ENCODE data around the gene GIGYF2. TPM values are rescaled to one million over a fixed set of nuclear protein-coding genes. Genes with fewer than 3 reads are reported as not detected.

GIGYF2 gene
- total and polyA plus RNA-seq, 2 of the 4 experiments (the other 2 are of a cell fraction): 14.7 to 66.0 TPM

- H3K9ac ChIP-seq (ENCODE audit: low read depth, low read length): no peak overlapping the region
- CTCF ChIA-PET: interaction anchor here (0.5 to 1.2 kb wide), 2 partner anchors 9 to 31 kb away, joined by 3 read pairs; no protein-coding TSS in a partner anchor
- no peak overlapping the region for H2BK20ac ChIP-seq (ENCODE audit: low read depth, low read length)
- no peak overlapping the region for H2BK15ac ChIP-seq (ENCODE audit: low read depth, low read length)
- no peak overlapping the region for H3K14ac ChIP-seq (replicated peaks; ENCODE audit: low read depth, low read length)
- H3K4me3 ChIP-seq (ENCODE audit: insufficient read depth, low read depth, low read length): no peak overlapping the region
- no peak overlapping the region for H3K4ac ChIP-seq (ENCODE audit: low read depth, low read length)
- no peak overlapping the region for H4K91ac ChIP-seq (ENCODE audit: insufficient read depth, low read depth, low read length)
- H2BK120ac ChIP-seq (ENCODE audit: low read depth, low read length): no peak overlapping the region
- no peak overlapping the region for H4K5ac ChIP-seq (ENCODE audit: low read depth, low read length)
- no peak overlapping the region for H4K8ac ChIP-seq (ENCODE audit: low read depth in 2 of 2, low read length in 2 of 2)
- H2BK5ac ChIP-seq (ENCODE audit: low read depth, low read length, poor library complexity, severe bottlenecking): no peak overlapping the region
- no peak overlapping the region for H3K18ac ChIP-seq (ENCODE audit: low read depth, low read length)
- no peaks in the 10 kb centered on the region for H3K9me1 ChIP-seq (ENCODE audit: insufficient read depth, low read length)
- H3K9me3 ChIP-seq (ENCODE audit: control insufficient read depth, insufficient read depth, low read length): no peaks in the 10 kb centered on the region
- no peak overlapping the region for H3K56ac ChIP-seq (ENCODE audit: extremely low read depth, insufficient read depth, low read length)
- no peak overlapping the region for H2AK9ac ChIP-seq (replicated peaks; ENCODE audit: low read depth, low read length, poor library complexity)
- H3K23ac ChIP-seq (ENCODE audit: low read depth, low read length): no peak overlapping the region
- no peak overlapping the region for H2AK5ac ChIP-seq (ENCODE audit: low read depth, low read length)
- H3K27ac ChIP-seq (ENCODE audit: insufficient read depth, low read length): no peak overlapping the region
- no peak overlapping the region for H2AFZ ChIP-seq (replicated peaks; ENCODE audit: low read length, poor library complexity)
- no peak for TF ChIP-seq RFX5 (IDR thresholded peaks at IDR 0.05; ENCODE audit: low read depth, low read length)
- TF ChIP-seq USF2 (IDR thresholded peaks at IDR 0.05; ENCODE audit: low read depth, low read length): no peak
- TF ChIP-seq MXI1 (IDR thresholded peaks at IDR 0.05; ENCODE audit: borderline replicate concordance, low read depth, low read length): no peak
- no peak for TF ChIP-seq MAFK (IDR thresholded peaks at IDR 0.05; ENCODE audit: low read depth, low read length)
- TF ChIP-seq CEBPB (IDR thresholded peaks at IDR 0.05; ENCODE audit: low read depth, low read length): no peak
- TF ChIP-seq BHLHE40 (IDR thresholded peaks at IDR 0.05; ENCODE audit: low read depth, low read length): no peak
- no peak for TF ChIP-seq MAZ (IDR thresholded peaks at IDR 0.05; ENCODE audit: borderline replicate concordance, low read depth, low read length)
- no peak for TF ChIP-seq FOS (IDR thresholded peaks at IDR 0.05; ENCODE audit: low read depth, low read length)
- TF ChIP-seq RCOR1 (IDR thresholded peaks at IDR 0.05; ENCODE audit: insufficient replicate concordance, low read length): no peak
- no peak overlapping the region for H3K4me2 ChIP-seq (ENCODE audit: low read depth, low read length)
- DNase-seq (no peak), ATAC-seq (ENCODE audit: low read depth) (no peak)
- peaks cover 3 to 8% of the 10 kb centered on the region in 2 experiments; a peak in 2 of 4 replicates for H3K79me1 ChIP-seq (ENCODE audit: low read depth in 1 of 2, low read length in 2 of 2)
- in situ Hi-C loops (cut with MboI; ENCODE audit: low sequenced_read_pairs): no loop called here
- POLR2A ChIA-PET (ENCODE audit: unreplicated experiment): no interaction called here
- no peaks in the 10 kb centered on the region for H3K27me3 ChIP-seq (ENCODE audit: control insufficient read depth, insufficient read depth, low read length)
- dilution Hi-C loops (cut with HindIII; ENCODE audit: low sequenced_read_pairs, unreplicated experiment): no loop called here
- H4K20me1 ChIP-seq (ENCODE audit: insufficient read depth, low read length): no peaks in the 10 kb centered on the region; the same call in 1 of the 2 replicates
- peaks cover 2% of the 10 kb centered on the region; the same call in 1 of the 2 replicates for H3K4me1 ChIP-seq (ENCODE audit: control insufficient read depth, insufficient read depth, low read length)
- BruUV-seq (replicated peaks): no TSS peak
- intact Hi-C loops (cut with micrococcal nuclease): no loop called here
- 85% methylated on average over 2 of the region's 3 CpGs; no CpG with 5 or more reads in 1 of the 2 experiments for WGBS, 2 experiments (ENCODE audit: extremely low coverage in 2 of 2, insufficient read length in 1 of 2)
- peaks cover 28% of the 10 kb centered on the region for H3K36me3 ChIP-seq (ENCODE audit: control insufficient read depth, insufficient read depth, low read length)
Observed at GRCh38 chr2:232843834-232844233, 146.7 kb downstream of the GIGYF2 start.

Data from IMR-90 (cell line).